ENCODE results near the gene YPEL3. TPM values are rescaled to one million over a fixed set of nuclear protein-coding genes. Genes with fewer than 3 reads are reported as not detected.

YPEL3 gene
- total RNA-seq, 3 donors from 2014 or later (not counting 1 experiment from before 2014, with no cell fraction given): 148 to 177 (median 160) TPM

DNA sequence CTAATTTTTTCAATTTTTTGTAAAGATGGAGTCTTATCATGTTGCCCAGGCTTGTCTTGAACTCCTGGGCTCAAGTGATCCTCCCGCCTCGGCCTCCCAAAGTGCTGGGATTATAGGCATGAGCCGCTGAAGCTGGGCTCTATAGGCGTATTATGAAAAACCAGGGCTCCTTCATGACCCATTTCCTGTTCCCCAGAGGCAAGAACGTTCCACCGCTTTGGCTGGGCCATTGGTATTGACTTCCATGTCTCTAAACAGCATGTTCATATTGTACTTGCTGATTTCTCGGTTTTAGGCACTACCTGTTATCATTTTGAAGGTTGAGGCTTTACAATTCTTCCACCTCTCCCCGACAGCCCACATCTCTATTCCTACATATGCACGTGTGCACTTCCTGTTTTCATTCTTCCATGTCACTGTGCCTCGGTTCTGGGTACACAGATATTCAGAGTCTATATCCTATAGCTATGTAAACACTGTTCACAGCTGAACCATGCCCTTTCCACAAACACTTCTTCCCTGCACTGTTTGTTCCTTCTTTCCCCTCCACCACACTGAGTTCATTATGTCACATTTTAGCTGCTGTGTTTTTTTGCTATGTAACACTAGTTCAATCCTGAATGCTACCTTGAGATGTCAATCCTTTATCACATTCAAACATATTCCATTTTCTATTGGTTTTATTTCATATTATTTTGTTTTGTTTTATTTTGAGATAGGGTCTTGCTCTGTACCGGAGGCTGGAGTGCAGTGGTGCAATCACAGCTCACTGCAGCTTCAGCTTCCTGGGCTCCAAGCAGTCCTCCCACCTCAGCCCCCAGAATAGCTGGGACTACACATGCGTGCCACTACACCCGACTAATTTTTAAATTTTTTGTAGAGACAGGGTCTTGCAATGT is 43.8 kb upstream of the YPEL3 start:
- DNase-seq: no peak
- H3K36me3 Mint-ChIP-seq: no peaks in the 10 kb centered on the region
- intact Hi-C loops (cut with micrococcal nuclease): no loop called here
- ATAC-seq: no peak
- no peak overlapping the region for H3K4me3 ChIP-seq (ENCODE audit: low read length)
- no peaks in the 10 kb centered on the region for H3K36me3 ChIP-seq (ENCODE audit: control insufficient read depth, insufficient read depth, low read length)
- no peaks in the 10 kb centered on the region for H3K27me3 ChIP-seq (ENCODE audit: control insufficient read depth, insufficient read depth, low read length)
- H3K27me3 Mint-ChIP-seq (ENCODE audit: low read depth in 2 of 2): peaks cover 0 to 3% of the 10 kb centered on the region in 2 donors
- no peaks in the 10 kb centered on the region for H3K9me3 Mint-ChIP-seq
- peaks cover 8% of the 10 kb centered on the region for H3K4me1 ChIP-seq (ENCODE audit: control insufficient read depth, insufficient read depth, low read length)
- no peak for TF ChIP-seq CTCF (IDR thresholded peaks at IDR 0.05)
- H3K27ac ChIP-seq (ENCODE audit: low read length): no peak overlapping the region
- WGBS (ENCODE audit: insufficient coverage): 68% methylated on average over 13 of the region's 13 CpGs
- H3K27ac Mint-ChIP-seq: no peak overlapping the region
- peaks cover 9 to 13% of the 10 kb centered on the region in 2 donors for H3K4me1 Mint-ChIP-seq
- H3K9me3 ChIP-seq (ENCODE audit: control insufficient read depth, insufficient read depth, low read length): no peaks in the 10 kb centered on the region
- H3K4me3 Mint-ChIP-seq: no peak overlapping the region

- DNase-seq (no peak), ATAC-seq (no peak)
- 87% methylated on average over 8 of the region's 8 CpGs for WGBS (ENCODE audit: insufficient coverage)
- no peaks in the 10 kb centered on the region for H3K36me3 Mint-ChIP-seq
- peaks cover 0 to 3% of the 10 kb centered on the region in 2 donors for H3K27me3 Mint-ChIP-seq (ENCODE audit: low read depth in 2 of 2)
- Histone ChIP-seq H3K9me3 (ENCODE audit: control insufficient read depth, insufficient read depth, low read length) (no peaks in the 10 kb centered on the region), H3K4me3 (ENCODE audit: low read length) (no peak overlapping the region), H3K27me3 (ENCODE audit: control insufficient read depth, insufficient read depth, low read length) (no peaks in the 10 kb centered on the region), H3K36me3 (ENCODE audit: control insufficient read depth, insufficient read depth, low read length) (no peaks in the 10 kb centered on the region), H3K27ac (ENCODE audit: low read length) (no peak overlapping the region), H3K4me1 (ENCODE audit: control insufficient read depth, insufficient read depth, low read length) (peaks cover 4% of the 10 kb centered on the region)
- peaks cover 2 to 5% of the 10 kb centered on the region in 2 donors for H3K4me1 Mint-ChIP-seq
- H3K27ac Mint-ChIP-seq: no peak overlapping the region
- TF ChIP-seq CTCF (IDR thresholded peaks at IDR 0.05): no peak
- no peak overlapping the region for H3K4me3 Mint-ChIP-seq
- no peaks in the 10 kb centered on the region for H3K9me3 Mint-ChIP-seq
- intact Hi-C loops (cut with micrococcal nuclease): no loop called here
These were observed 41.9 kb upstream of the YPEL3 start for GRCh38 chr16:30137897-30138296.

DNA sequence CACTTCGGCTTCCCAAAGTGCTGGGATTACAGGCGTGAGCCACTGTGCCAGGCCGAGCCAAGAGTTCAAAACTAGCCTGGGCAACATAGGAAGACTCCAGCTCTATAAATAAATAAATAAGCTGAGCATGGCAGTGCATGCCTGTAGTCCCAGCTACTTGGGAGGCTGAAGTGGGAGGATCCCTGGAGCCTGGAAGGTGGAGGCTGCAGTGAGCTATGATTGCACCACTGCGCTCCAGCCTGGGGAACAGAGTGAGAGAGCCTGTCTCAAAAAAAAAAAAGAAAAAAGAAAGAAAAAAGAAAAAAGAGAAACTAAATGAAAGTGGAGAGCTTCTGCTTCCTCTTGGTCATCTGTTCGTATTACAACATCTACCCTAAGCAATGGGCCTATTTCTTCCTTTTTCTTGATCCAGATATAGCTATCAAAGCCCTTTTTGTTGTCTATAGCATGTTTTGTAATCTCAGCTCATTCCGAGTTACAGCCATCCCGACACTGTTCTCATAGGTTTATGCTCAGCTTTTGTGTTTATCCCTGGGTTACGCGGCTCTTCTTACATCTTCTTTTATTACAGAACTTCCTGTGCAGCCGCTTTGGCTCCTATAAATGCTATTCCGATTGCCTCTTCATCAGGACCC is 41.1 kb upstream of the YPEL3 start:
- intact Hi-C loops (cut with micrococcal nuclease): no loop called here
- H3K4me1 Mint-ChIP-seq: peaks cover 0 to 4% of the 10 kb centered on the region in 2 donors
- no peak overlapping the region for H3K27ac Mint-ChIP-seq
- Histone ChIP-seq H3K27ac (ENCODE audit: low read length) (no peak overlapping the region), H3K4me1 (ENCODE audit: control insufficient read depth, insufficient read depth, low read length) (no peaks in the 10 kb centered on the region), H3K27me3 (ENCODE audit: control insufficient read depth, insufficient read depth, low read length) (no peaks in the 10 kb centered on the region), H3K4me3 (ENCODE audit: low read length) (no peak overlapping the region), H3K9me3 (ENCODE audit: control insufficient read depth, insufficient read depth, low read length) (no peaks in the 10 kb centered on the region), H3K36me3 (ENCODE audit: control insufficient read depth, insufficient read depth, low read length) (no peaks in the 10 kb centered on the region)
- WGBS (ENCODE audit: insufficient coverage): 91% methylated on average over 11 of the region's 11 CpGs
- no peak for TF ChIP-seq CTCF (IDR thresholded peaks at IDR 0.05)
- H3K27me3 Mint-ChIP-seq (ENCODE audit: low read depth in 2 of 2): peaks cover 0 to 3% of the 10 kb centered on the region in 2 donors
- H3K4me3 Mint-ChIP-seq: no peak overlapping the region
- H3K36me3 Mint-ChIP-seq: no peaks in the 10 kb centered on the region
- DNase-seq (no peak), ATAC-seq (no peak)
- H3K9me3 Mint-ChIP-seq: no peaks in the 10 kb centered on the region

Data from natural killer cell (primary cell).